Measurements from ENCODE around the gene NEURL1. TPM values are rescaled to one million over a fixed set of nuclear protein-coding genes. Genes with fewer than 3 reads are reported as not detected.

The NEURL1 gene
- total RNA-seq, 1 experiment from 2014 or later, result 1.7 TPM

DNA sequence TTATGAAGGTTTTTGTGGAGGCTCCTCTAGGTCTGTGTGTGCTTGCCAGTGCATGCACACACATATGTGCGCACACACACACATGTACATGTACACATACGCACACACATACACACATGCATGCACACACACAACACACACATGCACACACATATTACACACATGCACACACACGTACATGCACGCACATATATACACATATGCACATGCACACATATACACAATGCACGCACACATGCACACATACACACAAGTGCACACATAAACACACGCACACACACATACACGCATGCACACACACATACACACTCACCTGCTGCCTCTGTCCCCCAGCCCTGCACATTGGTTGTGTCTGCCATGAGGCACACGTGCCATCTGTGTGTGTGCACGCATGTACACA is 66.3 kb downstream of the NEURL1 start:
- CTCF ChIA-PET, result no interaction called here
- H3K4me3 ChIP-seq (ENCODE audit: low read length), result no peak overlapping the region
- no peak overlapping the region for H3K4me2 ChIP-seq (ENCODE audit: low read length)
- H3K36me3 ChIP-seq (ENCODE audit: low read depth, low read length), result no peaks in the 10 kb centered on the region
- TF ChIP-seq EZH2phosphoT487 (IDR thresholded peaks at IDR 0.05; ENCODE audit: borderline replicate concordance, low read length) (no peak), EZH2 (IDR thresholded peaks at IDR 0.05; ENCODE audit: low read length, unreplicated experiment) (no peak)
- TF ChIP-seq, protein P1, sequence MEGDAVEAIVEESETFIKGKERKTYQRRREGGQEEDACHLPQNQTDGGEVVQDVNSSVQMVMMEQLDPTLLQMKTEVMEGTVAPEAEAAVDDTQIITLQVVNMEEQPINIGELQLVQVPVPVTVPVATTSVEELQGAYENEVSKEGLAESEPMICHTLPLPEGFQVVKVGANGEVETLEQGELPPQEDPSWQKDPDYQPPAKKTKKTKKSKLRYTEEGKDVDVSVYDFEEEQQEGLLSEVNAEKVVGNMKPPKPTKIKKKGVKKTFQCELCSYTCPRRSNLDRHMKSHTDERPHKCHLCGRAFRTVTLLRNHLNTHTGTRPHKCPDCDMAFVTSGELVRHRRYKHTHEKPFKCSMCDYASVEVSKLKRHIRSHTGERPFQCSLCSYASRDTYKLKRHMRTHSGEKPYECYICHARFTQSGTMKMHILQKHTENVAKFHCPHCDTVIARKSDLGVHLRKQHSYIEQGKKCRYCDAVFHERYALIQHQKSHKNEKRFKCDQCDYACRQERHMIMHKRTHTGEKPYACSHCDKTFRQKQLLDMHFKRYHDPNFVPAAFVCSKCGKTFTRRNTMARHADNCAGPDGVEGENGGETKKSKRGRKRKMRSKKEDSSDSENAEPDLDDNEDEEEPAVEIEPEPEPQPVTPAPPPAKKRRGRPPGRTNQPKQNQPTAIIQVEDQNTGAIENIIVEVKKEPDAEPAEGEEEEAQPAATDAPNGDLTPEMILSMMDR (conservative IDR thresholded peaks at IDR 0.05; ENCODE audit: low read depth, low read length), result no peak
- no peaks in the 10 kb centered on the region; the same call in 1 of the 2 replicates for H3K4me1 ChIP-seq (ENCODE audit: insufficient read depth, low read length)
- POLR2A ChIA-PET (ENCODE audit: unreplicated experiment), result no interaction called here
- H3K9me3 ChIP-seq (ENCODE audit: low read length), result no peaks in the 10 kb centered on the region
- H3K27me3 ChIP-seq (ENCODE audit: low read length), result no peaks in the 10 kb centered on the region
- H3K79me2 ChIP-seq (ENCODE audit: low read length), result no peaks in the 10 kb centered on the region
- no peaks in the 10 kb centered on the region for H3F3A ChIP-seq (ENCODE audit: low read length, unreplicated experiment)
- intact Hi-C loops (cut with micrococcal nuclease), result no loop called here
- no peaks in the 10 kb centered on the region for H3K9me2 ChIP-seq (replicated peaks; ENCODE audit: low read length)
- no peak overlapping the region for H3K27ac ChIP-seq (ENCODE audit: low read length)
- DNase-seq, result no peak
- H3K9ac ChIP-seq (ENCODE audit: low read length), result no peak overlapping the region
- no peaks in the 10 kb centered on the region for H4K20me1 ChIP-seq (ENCODE audit: low read length)
- no peak for ATAC-seq
- no TSS peak for BruUV-seq (replicated peaks)
- H2AFZ ChIP-seq (ENCODE audit: low read length), result no peak overlapping the region

DNA sequence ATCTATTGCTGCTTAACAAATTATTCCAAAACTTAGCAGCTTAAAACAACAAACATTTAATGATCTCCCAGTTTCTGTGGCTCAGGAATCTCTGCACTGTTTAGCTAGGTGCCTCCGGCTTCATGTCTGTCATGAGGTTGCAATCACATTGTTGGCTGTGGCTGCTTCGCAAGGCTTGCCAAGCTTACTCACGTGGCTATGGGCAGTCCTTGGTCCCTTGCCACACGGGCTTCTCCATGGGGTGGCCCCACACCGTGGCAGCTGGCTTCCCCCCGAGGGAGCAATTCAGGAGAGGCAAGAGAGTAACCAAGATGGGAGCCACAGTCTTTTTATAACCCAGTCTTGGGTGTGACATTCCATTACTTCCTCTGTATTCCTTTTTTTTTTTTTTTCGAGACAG is 67.4 kb downstream of the NEURL1 start:
- ChIA-PET POLR2A (ENCODE audit: unreplicated experiment) (no interaction called here), CTCF (no interaction called here)
- Histone ChIP-seq H3K79me2 (ENCODE audit: low read length) (no peaks in the 10 kb centered on the region), H3K9me3 (ENCODE audit: low read length) (no peaks in the 10 kb centered on the region), H3K36me3 (ENCODE audit: low read depth, low read length) (no peaks in the 10 kb centered on the region), H2AFZ (ENCODE audit: low read length) (no peak overlapping the region), H3K4me1 (ENCODE audit: insufficient read depth, low read length) (no peaks in the 10 kb centered on the region), H4K20me1 (ENCODE audit: low read length) (no peaks in the 10 kb centered on the region), H3K9me2 (replicated peaks; ENCODE audit: low read length) (no peaks in the 10 kb centered on the region), H3K27ac (ENCODE audit: low read length) (no peak overlapping the region), H3F3A (ENCODE audit: low read length, unreplicated experiment) (no peaks in the 10 kb centered on the region), H3K4me2 (ENCODE audit: low read length) (no peak overlapping the region), H3K4me3 (ENCODE audit: low read length) (no peak overlapping the region), H3K27me3 (ENCODE audit: low read length) (no peaks in the 10 kb centered on the region), H3K9ac (ENCODE audit: low read length) (no peak overlapping the region)
- DNase-seq (no peak), ATAC-seq (no peak)
- intact Hi-C loops (cut with micrococcal nuclease), result no loop called here
- no TSS peak for BruUV-seq (replicated peaks)
- TF ChIP-seq EZH2phosphoT487 (IDR thresholded peaks at IDR 0.05; ENCODE audit: borderline replicate concordance, low read length), result no peak
- TF ChIP-seq, protein P1 (conservative IDR thresholded peaks at IDR 0.05; ENCODE audit: low read depth, low read length), result no peak
- no peak for TF ChIP-seq EZH2 (IDR thresholded peaks at IDR 0.05; ENCODE audit: low read length, unreplicated experiment)

DNA sequence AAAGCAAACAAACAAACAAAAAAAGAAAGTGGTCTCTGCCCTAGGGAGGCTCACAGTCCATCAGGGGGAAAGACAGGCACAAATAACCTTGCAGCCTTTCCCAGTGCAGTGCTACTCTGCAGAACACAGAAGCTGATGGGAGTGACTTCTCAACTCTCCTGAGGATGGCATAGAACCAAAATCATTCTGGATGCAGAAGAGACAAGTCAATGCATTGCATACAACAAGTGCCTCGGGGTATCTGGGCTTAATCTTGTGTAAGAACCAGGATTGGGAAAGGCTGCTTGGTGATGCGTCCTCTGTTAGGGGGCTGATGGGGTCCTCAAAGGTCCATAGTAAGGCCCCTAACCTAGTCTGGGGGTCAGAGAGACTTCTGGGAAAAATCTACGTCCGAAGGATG is 68.9 kb downstream of the NEURL1 start:
- no peak overlapping the region for H3K4me3 ChIP-seq (ENCODE audit: low read length)
- H3K36me3 ChIP-seq (ENCODE audit: low read depth, low read length), result no peaks in the 10 kb centered on the region
- H3K4me2 ChIP-seq (ENCODE audit: low read length), result no peak overlapping the region
- intact Hi-C loops (cut with micrococcal nuclease), result no loop called here
- DNase-seq, result no peak
- no peaks in the 10 kb centered on the region for H3K9me3 ChIP-seq (ENCODE audit: low read length)
- no peaks in the 10 kb centered on the region for H3K27me3 ChIP-seq (ENCODE audit: low read length)
- BruUV-seq (replicated peaks), result no TSS peak
- ChIA-PET CTCF (no interaction called here), POLR2A (ENCODE audit: unreplicated experiment) (no interaction called here)
- no peak overlapping the region for H3K27ac ChIP-seq (ENCODE audit: low read length)
- H3K4me1 ChIP-seq (ENCODE audit: insufficient read depth, low read length), result no peaks in the 10 kb centered on the region
- no peak overlapping the region for H3K9ac ChIP-seq (ENCODE audit: low read length)
- no peaks in the 10 kb centered on the region for H3K9me2 ChIP-seq (replicated peaks; ENCODE audit: low read length)
- no peaks in the 10 kb centered on the region for H3F3A ChIP-seq (ENCODE audit: low read length, unreplicated experiment)
- TF ChIP-seq, protein P1 (conservative IDR thresholded peaks at IDR 0.05; ENCODE audit: low read depth, low read length), result no peak
- TF ChIP-seq EZH2phosphoT487 (IDR thresholded peaks at IDR 0.05; ENCODE audit: borderline replicate concordance, low read length), result no peak
- no peak for ATAC-seq
- no peaks in the 10 kb centered on the region for H3K79me2 ChIP-seq (ENCODE audit: low read length)
- H4K20me1 ChIP-seq (ENCODE audit: low read length), result no peaks in the 10 kb centered on the region
- H2AFZ ChIP-seq (ENCODE audit: low read length), result no peak overlapping the region

Measured in PC-3 (cell line).